CD4-positive, alpha-beta T cell treated with Interleukin-17A for 1 hour (primary cell): Measurements from ENCODE around the gene NBAS.

ENCODE experiments used
- DNase-seq: peaks from one replicate; pipeline ENCODE4 v3.0.0-alpha.2; 2020

NBAS gene

GRCh38 chr2:15588329-15588919 is 27.3 kb upstream of the NBAS start:
- peak; percentile 14 for DNase-seq

DNA sequence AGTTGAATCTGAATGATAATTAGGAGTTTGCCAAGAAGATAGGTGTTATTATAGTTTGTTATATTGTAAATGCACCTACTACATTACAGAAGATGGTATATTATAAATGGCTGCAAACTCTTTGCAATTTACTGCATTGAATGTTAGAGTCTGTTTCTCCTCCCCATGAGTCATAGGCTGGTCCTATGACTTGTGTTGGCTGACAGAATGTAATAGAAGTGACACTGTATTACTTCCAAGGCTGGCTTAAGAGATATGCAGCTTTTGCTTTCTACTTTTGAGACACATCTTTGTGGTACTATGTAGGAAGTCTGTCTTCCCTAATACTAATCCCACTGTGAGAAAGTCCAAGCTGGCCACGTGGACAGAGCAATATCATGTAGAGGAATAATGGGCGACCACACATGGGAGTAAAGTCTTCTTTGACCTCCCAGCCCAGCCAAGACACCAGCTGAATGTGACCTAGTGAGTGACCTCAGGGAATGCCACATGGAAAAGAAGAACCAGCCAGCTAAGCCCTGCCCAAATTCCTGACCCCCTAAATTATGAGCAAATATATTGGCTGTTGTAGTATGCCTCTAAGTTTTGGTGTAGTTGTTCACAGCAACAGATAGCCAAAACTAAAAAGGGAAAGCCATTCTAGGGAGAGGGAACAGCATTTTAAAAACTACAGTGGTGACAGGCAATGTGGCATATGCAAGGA is 23.8 kb upstream of the NBAS start:
- DNase-seq, result no peak

DNA sequence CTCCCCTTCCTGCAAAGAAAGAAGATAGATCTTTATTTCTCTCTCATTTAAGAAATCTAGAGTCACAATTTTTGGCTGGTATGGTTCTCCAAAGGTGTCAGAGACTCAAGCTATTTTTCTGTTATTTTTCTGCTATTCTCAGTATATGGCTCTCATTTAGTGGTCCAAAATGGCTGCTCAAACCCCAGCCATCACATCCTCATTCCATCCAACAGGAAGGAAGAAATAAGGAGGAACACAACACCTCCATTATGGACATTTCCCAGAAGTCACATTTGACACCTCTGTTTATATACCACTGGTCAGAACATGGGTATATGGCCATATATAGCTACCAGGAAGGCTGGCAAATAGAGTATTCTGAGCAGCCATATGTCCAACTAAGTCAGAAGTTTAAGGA is 23.2 kb upstream of the NBAS start:
- no peak for DNase-seq

GRCh38 chr2:15583826-15584225 is 22.7 kb upstream of the NBAS start:
- DNase-seq, result no peak

DNA sequence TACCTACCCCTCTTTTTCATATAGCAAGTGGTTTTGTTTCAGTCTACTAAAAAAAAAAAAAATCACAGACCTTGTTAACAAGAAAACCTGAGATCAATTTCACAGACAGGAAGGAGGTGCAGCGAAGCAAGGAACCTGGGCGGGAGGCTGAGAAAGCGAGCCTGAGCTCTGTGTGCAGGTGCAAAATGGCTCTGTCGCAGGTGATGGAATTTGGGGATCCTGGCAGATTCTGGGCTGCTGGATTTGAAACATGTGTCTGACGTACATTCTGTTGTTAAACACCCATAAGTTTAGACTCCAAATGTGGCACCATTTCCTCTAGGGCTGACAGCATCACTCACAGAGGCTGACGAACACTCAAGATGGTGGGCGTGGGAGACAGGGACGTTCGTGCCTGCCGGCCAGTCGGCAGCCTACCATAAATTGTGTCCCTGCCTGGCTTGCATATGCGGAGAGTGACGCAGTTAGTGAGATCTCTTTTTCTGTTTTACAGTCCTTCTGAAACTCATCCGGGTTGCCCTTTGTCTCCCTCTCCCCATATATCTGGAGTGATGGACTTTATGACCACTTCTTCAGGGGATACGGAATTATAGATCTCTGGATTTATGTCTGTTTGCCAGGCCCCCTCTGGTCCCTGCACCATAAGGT is 21.7 kb upstream of the NBAS start:
- no peak for DNase-seq

DNA sequence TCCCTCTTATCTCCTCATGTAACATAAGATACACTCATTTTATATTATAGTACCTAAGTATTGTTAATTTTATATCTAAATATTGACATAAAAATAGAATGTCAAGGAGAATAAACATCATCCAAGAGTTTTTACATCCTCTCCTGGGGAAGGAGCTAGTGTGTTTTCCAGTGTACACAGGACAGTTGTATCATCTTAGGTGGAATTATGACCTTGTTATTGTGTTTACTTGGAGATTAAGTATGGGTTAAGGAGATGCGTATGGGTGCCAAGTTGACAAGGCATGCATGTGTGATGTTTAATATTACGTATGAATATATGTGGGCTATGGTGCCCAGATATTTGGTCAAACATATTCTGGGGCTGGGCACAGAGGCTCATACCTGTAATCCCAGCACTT is 19.3 kb upstream of the NBAS start:
- no peak for DNase-seq

GRCh38 chr2:15579641-15580040 is 18.5 kb upstream of the NBAS start:
- DNase-seq, result no peak

GRCh38 chr2:15577071-15577735 is 16.1 kb upstream of the NBAS start:
- DNase-seq, result peak; percentile 84

DNA sequence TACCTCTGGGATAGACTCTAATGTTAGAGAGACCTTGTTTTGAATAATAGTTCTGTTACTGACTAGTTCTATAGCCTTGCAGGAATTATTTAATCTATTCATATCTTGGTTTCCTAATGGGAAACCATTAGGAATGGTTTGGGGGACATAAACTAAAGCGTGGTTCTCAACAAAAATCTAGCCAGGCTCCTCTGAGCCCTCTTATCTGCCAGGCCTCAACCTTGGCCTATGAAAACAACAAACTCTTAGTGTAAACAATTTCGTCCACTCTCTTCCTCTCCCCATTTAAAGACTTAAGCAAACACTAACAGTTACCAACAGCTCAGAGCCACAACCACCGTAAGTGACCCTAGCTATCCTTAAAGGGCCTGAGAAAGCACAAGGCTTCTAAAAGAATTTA is 10.6 kb upstream of the NBAS start:
- DNase-seq, result no peak

DNA sequence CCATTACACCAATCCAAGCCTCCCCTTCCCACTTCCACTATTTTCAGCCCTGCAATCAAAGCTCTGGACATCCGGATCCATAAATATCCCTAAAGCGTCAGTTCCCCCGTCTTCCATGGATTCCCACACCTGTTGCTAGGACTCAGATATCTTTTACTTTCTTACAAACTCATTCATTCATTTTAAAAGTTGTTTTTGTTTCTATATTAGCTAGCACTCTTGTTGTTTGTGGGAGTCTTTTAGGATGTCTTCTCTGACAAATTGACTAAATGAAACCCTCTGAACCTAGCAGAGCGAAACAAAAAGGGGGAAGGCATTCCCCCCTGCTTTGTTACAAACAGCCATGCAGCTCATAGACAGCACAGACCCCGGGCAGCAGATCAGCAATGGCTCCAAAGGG is 9.0 kb upstream of the NBAS start:
- DNase-seq, result no peak

DNA sequence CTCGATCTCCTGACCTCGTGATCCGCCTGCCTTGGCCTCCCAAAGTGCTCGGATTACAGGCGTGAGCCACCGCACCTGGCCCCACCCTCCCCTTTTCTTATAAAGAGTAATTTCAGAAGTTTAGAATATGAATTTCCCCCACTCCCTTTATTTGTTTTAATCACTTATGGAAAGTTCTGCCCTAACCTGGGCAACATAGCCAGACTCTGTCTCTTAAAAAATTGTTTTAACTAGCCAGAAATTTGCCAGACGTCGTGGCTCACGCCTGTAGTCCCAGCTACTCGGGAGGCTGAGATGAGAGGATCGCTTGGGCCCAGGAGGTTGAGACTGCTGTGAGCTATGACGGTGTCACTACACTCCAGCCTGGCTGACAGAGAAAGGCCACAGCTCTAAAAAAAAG is 7.7 kb upstream of the NBAS start:
- DNase-seq, result no peak

DNA sequence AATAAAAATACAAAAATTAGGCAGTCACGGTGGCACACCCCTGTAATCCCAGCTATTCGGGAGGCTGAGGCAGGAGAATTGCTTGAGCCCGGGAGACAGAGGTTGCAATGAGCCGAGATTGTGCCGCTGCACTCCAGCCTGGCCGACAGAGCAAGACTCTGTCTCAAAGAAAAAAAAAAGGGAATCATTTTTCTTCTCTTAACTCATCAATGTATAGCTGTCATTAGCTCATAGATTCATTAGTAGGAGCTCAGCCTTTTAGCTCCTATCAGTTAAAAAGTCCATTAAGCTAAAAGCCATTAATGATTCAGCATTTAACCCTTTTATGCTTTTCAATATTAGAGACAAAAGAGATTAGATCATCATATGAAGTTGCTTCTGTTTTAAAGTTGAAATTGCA is 5.8 kb upstream of the NBAS start:
- DNase-seq, result no peak

DNA sequence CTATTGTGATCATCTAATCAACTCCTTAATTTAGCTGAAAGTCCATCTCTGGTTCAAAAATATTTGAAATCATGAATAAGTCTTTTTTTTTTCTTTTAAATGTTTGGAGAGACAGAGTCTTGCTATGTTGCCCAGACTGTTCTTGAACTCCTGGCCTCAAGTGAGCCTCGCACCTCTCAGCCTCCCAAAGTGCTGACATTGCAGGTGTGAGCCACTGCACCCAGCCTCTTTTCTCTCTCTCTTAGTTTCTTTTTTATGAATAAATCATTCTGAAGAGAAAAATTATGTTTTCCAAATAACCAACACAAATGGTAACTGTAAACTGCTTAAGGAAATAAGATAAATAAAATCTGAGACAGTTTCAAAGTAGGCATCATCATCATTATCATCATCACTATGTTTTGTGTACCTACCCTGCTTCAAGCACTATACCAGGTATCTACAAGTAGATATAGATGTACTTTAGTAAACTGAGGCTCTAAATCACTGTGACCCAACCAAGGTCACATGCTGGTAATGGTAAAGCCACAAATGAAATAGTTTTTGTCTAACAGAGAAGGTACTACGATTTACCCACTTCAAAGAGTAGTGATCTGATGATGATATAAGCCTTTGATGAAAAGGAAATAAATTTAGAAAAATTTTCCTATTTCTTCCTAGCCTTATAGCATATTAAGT is 5.0 kb upstream of the NBAS start:
- no peak for DNase-seq

GRCh38 chr2:15565392-15565791 is 4.3 kb upstream of the NBAS start:
- no peak for DNase-seq

DNA sequence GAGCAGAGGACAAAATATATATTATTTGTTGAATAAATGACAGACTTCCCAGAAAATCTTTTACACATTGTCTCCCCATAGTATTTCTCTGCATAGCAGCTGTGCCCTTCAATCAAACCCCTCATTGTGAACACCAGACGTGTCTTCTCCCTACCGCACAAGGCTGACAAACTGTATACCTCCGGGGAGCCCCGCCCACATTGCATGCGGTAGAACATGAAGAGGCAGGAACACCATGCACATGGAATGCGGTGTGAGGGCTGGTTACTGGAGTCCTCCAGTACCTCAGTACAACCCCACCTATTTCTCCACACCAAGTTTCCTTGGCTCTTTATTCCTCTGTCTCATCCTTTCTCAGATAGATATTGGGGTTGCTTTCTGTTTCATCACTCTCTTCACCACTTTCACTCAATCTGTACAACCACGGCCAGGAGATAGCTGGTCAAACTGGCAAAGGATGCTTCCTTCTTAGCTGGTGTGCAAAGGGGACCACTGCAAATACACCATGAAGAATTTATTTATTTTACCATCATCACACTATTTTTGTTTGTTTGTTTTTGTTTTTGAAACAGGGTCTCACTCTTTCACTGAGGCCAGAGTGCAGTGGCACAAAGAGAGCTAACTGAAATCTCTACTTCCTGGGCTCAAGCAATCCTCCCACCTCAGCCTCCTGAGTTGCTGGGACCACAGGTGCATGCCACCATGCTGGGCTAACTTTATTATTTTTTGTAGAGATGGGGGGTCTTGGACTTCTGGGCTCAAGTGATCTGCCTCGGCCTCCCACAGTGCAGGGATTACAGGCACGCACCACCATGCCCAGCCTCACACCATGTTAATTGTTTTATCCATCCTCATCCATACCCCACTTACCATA is 2.3 kb upstream of the NBAS start:
- DNase-seq, result no peak

GRCh38 chr2:15562354-15563031 is 1.4 kb upstream of the NBAS start:
- no peak for DNase-seq

- peak; percentile 37 for DNase-seq
These were observed 625 bp upstream of the NBAS start for GRCh38 chr2:15561574-15562344.

- peak; percentile 13 for DNase-seq
These were observed 770 bp downstream of the NBAS start for GRCh38 chr2:15560140-15560987.

GRCh38 chr2:15559379-15560139 is 1.6 kb downstream of the NBAS start:
- no peak for DNase-seq
